Kidney epithelial cell (primary cell): Measurements from ENCODE around the gene NRXN2. TPM values are rescaled to one million over a fixed set of nuclear protein-coding genes. Genes with fewer than 3 reads are reported as not detected.

Experiments
- DNase-seq: peaks from one replicate; pipeline ENCODE4 v3.0.0-alpha.2; 2010; ENCODE audit warnings: low read depth
- H3K27me3 ChIP-seq: 2 replicates; pipeline ENCODE4 v1.6.0; 2011; ENCODE audit warnings: low read length; ENCODE audit not compliant: control insufficient read depth, insufficient read depth
- H3K36me3 ChIP-seq: 2 replicates; pipeline ENCODE4 v1.5.1; 2011; ENCODE audit warnings: low read length; ENCODE audit not compliant: control insufficient read depth, insufficient read depth
- H3K4me3 ChIP-seq: 2 replicates; pipeline ENCODE4 v1.5.1; 2011; ENCODE audit warnings: low read depth, mild to moderate bottlenecking, control low read depth, low read length
- total RNA-seq: library from RNA; depleted of rRNA; stranded (reverse); fragments of >200 nt; gene quantifications from 2 replicates; pipeline ENCODE4 v1.2.3, GENCODE V29; 2015
- TF ChIP-seq, protein P1 (sequence below): IDR thresholded peaks from 2 replicates; pipeline ENCODE4 v1.5.1; 2011; ENCODE audit warnings: mild to moderate bottlenecking, moderate library complexity, low read length, control low read depth, inconsistent platforms; ENCODE audit not compliant: insufficient read depth, poor library complexity, severe bottlenecking

NRXN2 gene
- total RNA-seq, 1 donor from 2014 or later: not detected

DNA sequence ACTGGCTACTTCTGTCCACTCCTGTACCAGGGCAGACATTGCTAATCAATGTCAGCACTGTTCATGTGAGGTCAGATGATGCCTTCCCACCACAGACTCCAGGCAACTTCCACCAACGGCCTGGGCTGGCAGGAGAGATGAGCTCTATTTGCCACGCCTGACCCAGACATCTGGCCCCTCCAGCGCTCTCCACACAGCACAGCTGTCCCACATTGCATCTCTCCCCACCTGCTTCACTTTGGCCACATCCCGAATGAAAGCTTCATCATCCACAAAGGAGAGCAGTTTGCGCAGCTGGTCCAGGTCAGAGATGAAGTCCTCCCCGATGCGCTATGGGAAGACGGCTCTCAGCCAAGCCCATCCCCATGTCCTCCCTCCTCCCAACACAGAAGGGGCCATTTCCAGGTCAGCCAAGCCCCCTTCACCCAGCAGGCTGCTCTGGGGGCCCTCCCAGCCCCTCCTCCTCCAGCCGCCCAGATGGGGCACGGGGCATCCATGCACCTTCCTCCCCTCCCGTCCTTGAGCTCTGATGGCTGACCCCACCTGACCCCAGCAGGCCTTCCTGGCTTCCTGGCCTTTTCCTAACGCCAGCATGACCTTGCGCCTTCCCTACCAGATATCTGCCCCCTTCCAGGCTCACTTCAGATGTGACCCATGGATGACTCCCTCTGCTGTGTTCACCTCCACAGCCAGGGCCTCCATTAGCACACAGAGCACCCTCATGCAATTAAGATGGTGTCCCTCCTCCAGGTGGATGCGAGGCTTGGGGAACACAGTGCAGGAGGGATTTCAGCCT lies 29.4 kb upstream of the NRXN2 start:
- no peaks in the 10 kb centered on the region for H3K36me3 ChIP-seq
- H3K4me3 ChIP-seq: no peak overlapping the region
- DNase-seq: no peak
- H3K27me3 ChIP-seq: peaks cover 5% of the 10 kb centered on the region
- TF ChIP-seq, protein P1, sequence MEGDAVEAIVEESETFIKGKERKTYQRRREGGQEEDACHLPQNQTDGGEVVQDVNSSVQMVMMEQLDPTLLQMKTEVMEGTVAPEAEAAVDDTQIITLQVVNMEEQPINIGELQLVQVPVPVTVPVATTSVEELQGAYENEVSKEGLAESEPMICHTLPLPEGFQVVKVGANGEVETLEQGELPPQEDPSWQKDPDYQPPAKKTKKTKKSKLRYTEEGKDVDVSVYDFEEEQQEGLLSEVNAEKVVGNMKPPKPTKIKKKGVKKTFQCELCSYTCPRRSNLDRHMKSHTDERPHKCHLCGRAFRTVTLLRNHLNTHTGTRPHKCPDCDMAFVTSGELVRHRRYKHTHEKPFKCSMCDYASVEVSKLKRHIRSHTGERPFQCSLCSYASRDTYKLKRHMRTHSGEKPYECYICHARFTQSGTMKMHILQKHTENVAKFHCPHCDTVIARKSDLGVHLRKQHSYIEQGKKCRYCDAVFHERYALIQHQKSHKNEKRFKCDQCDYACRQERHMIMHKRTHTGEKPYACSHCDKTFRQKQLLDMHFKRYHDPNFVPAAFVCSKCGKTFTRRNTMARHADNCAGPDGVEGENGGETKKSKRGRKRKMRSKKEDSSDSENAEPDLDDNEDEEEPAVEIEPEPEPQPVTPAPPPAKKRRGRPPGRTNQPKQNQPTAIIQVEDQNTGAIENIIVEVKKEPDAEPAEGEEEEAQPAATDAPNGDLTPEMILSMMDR: no peak

DNA sequence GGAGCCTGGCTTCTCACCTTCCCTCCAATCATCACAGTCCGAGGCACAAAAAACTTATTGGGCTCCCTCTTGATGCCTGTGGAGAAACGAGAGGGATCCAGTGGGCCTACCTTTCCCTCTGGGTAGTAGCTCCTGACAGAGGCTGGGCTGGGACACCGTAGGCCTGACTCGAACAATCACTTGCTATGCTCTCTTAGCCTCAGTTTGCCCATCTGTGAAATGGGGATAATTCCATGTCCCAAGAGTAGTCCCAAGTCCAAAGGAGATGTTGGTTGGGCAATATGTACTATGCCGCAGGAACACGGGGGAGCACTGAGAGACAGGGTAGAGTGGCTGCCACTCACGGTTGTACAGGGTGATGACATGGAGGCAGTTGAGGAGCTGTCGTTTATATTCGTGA lies 28.6 kb upstream of the NRXN2 start:
- no peak overlapping the region for H3K4me3 ChIP-seq
- peaks cover 11% of the 10 kb centered on the region for H3K27me3 ChIP-seq
- no peaks in the 10 kb centered on the region for H3K36me3 ChIP-seq
- DNase-seq: no peak
- TF ChIP-seq, protein P1: no peak

DNA sequence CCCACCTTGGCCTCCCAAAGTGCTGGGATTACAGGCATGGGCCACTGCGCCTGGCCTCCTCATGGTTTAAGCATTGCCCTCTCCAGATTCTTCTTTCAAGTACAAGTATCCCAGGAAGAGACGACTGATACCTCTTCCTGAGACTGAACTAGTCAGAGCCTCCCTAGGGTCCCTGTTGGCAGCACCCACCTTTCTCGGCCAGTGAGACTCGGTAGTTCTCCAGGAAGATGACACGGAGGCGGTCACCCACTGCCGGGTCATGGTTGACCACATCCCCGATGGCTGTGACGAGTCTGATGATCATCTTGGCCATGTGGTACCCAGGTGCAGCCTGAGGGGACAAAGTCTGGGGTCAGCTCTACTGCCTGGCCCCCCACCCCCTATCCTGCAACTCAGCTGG lies 28.1 kb upstream of the NRXN2 start:
- H3K27me3 ChIP-seq: peaks cover 15% of the 10 kb centered on the region
- H3K4me3 ChIP-seq: no peak overlapping the region
- no peaks in the 10 kb centered on the region for H3K36me3 ChIP-seq
- TF ChIP-seq, protein P1: no peak
- DNase-seq: no peak

DNA sequence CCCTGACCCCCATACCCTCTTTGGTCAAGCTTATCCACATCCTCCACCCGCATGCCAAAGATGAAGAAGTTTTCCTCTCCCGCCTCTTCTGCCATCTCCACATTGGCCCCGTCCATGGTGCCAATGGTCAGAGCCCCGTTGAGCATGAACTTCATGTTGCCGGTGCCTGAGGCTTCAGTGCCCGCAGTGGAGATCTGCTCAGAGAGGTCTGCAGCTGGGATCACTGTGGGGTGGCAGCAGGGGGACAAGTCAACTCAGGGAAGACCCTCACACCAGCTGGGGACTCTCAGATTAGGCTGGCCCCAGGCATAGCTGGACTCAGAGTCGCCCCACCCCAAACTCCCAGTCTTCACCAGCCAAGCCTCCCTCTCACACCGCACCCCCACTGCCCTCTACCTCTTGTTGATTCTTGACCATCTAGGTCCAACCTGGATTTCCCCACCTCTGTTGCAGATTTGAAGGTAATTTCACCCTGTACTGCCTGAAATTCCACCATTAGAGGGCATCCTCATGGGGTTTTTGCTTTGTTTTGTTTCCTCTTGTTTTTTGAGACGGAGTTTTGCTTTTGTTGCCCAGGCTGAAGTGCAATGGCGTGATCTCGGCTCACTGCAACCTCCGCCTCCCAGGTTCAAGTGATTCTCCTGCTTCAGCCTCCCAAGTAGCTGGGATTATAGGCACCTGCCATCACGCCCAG lies 27.5 kb upstream of the NRXN2 start:
- Histone ChIP-seq H3K27me3 (peaks cover 22% of the 10 kb centered on the region), H3K36me3 (no peaks in the 10 kb centered on the region), H3K4me3 (no peak overlapping the region)
- TF ChIP-seq, protein P1: peak; percentile 13
- no peak for DNase-seq

DNA sequence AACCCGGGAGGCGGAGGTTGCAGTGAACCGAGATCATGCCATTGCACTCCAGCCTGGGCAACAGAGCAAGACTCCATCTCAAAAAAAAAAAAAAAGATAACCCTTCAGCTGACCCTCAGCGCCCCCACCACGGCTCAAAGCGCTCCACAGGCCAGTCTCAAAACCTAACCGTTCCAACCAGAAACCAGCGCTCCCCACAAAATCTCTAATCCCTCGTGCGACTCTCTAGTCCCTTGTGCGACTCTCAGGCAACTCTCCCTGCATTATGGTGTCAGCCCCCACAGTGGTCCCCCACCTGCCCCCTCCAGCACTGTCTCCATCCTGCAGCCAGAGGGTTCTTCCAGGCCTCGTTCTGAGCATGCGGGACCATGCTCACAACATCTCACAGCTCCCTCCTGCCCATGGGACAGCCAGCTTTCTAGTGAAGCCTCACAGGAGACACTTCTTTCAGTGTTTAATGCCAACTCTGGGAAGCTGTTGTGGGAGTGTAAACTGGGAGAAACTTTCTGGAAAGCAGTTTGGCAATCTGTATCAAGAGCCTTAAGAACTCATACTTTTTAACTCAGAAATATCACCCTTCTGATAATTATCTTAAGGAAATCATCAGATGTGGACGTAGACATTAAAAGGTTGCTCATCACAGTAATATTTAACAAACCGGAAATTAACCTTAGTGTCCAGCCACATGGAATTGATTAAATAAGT lies 25.1 kb upstream of the NRXN2 start:
- no peak for DNase-seq
- Histone ChIP-seq H3K4me3 (no peak overlapping the region), H3K36me3 (no peaks in the 10 kb centered on the region), H3K27me3 (peaks cover 42% of the 10 kb centered on the region)
- TF ChIP-seq, protein P1: no peak
